ENCODE results near the gene MLN.
"Not testable (repeated sequence)": the region's sequence is repeated elsewhere in the genome, so short reads cannot be mapped to it uniquely, and the experiment has no call there.

The MLN gene

DNA sequence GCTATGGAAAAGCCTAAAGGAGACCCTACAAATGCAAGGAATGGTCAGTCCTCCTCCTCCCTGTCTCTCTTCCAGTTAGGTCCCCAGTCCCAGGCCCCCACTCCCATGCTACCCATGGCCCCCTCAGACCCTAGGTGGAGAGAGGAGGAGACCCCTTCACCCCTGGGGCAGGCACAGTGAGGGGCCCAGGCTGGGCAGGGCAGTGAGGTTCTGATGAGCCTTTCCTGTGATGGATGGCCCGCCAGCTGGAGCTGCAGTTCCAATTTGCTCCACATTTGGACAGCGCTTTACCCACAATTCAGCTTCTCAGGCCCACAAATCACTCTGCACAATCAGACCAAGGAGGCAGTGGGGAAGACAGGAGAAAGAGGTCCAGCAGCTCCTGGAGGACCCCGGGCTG lies 37.3 kb upstream of the MLN start:
- peaks cover 1% of the 10 kb centered on the region for H3K9me3 Mint-ChIP-seq
- no peak for DNase-seq (ENCODE audit: low spot score in 2 of 2)
- no peak overlapping the region for H3K4me3 Mint-ChIP-seq
- no peak for ATAC-seq (ENCODE audit: low read depth)
- H3K27me3 Mint-ChIP-seq = peaks cover 12% of the 10 kb centered on the region
- no peaks in the 10 kb centered on the region for H3K36me3 Mint-ChIP-seq
- H3K27ac Mint-ChIP-seq = no peak overlapping the region
- peaks cover 4% of the 10 kb centered on the region for H3K4me1 Mint-ChIP-seq

- H3K4me3 Mint-ChIP-seq = no peak overlapping the region
- peaks cover 4% of the 10 kb centered on the region for H3K4me1 Mint-ChIP-seq
- H3K9me3 Mint-ChIP-seq = peaks cover 1% of the 10 kb centered on the region
- H3K27ac Mint-ChIP-seq = no peak overlapping the region
- peaks cover 10% of the 10 kb centered on the region for H3K27me3 Mint-ChIP-seq
- ATAC-seq (ENCODE audit: low read depth) = no peak
- no peak for DNase-seq (ENCODE audit: low spot score in 2 of 2)
- no peaks in the 10 kb centered on the region for H3K36me3 Mint-ChIP-seq
Measured at GRCh38 chr6:33840048-33840926, 36.5 kb upstream of the MLN start.

DNA sequence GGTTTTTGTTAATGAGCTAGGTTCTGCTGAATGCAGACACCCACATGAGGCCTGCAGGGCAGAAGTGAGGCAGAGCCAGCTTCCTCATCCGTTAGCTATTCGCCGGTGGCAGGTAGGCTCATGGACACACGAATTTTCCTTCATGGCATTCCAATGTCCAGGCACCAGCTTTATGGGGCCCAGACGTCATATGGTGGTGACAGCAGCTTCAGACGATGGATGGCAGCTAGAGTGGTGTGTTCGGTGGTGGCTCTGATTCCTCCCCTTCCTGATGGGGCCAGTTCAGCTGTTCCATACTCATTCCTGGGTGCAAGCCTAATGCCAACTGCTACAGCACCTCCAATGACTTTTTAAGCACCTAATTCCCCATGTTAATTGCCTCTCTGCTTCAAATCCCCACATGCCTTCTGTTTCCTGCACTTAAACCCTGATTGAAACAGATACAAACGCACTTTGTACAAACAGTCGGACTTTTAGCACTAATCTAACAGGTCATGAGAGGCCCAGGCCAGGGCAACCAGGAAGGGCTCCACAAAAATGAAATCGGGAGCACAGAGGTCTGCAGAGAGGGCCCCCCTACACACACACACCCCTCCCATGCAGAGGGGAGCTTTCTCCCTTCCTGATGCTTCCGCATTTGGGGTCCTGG lies 35.7 kb upstream of the MLN start:
- H3K4me3 Mint-ChIP-seq = no peak overlapping the region
- H3K4me1 Mint-ChIP-seq = peaks cover 4% of the 10 kb centered on the region
- H3K9me3 Mint-ChIP-seq = peaks cover 1% of the 10 kb centered on the region
- H3K27me3 Mint-ChIP-seq = peaks cover 14% of the 10 kb centered on the region
- ATAC-seq (ENCODE audit: low read depth) = no peak
- no peaks in the 10 kb centered on the region for H3K36me3 Mint-ChIP-seq
- H3K27ac Mint-ChIP-seq = no peak overlapping the region
- no peak for DNase-seq (ENCODE audit: low spot score in 2 of 2)

DNA sequence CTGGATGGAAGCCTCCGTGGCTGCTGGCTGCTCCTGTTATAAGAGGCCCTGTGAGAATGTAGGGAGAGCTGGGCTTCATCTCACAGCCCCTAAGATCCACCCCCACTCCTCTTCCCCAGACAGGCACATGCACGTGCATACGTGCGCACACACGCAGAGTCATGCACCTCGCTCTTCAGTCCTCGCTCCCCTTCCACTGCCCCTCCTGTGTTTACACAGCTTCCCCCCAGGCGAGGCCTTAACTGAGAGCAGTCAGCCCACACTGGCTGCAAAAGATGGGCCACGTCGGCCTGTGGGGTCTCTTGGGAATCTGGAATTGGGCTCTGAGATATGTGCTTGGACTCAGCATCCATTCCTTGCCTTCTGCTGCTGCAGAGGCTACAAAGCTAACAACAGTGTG lies 35.2 kb upstream of the MLN start:
- DNase-seq (ENCODE audit: low spot score in 2 of 2) (no peak), ATAC-seq (ENCODE audit: low read depth) (no peak)
- H3K4me1 Mint-ChIP-seq = peaks cover 4% of the 10 kb centered on the region
- H3K9me3 Mint-ChIP-seq = peaks cover 1% of the 10 kb centered on the region
- no peak overlapping the region for H3K4me3 Mint-ChIP-seq
- no peak overlapping the region for H3K27ac Mint-ChIP-seq
- peaks cover 14% of the 10 kb centered on the region for H3K27me3 Mint-ChIP-seq
- no peaks in the 10 kb centered on the region for H3K36me3 Mint-ChIP-seq

DNA sequence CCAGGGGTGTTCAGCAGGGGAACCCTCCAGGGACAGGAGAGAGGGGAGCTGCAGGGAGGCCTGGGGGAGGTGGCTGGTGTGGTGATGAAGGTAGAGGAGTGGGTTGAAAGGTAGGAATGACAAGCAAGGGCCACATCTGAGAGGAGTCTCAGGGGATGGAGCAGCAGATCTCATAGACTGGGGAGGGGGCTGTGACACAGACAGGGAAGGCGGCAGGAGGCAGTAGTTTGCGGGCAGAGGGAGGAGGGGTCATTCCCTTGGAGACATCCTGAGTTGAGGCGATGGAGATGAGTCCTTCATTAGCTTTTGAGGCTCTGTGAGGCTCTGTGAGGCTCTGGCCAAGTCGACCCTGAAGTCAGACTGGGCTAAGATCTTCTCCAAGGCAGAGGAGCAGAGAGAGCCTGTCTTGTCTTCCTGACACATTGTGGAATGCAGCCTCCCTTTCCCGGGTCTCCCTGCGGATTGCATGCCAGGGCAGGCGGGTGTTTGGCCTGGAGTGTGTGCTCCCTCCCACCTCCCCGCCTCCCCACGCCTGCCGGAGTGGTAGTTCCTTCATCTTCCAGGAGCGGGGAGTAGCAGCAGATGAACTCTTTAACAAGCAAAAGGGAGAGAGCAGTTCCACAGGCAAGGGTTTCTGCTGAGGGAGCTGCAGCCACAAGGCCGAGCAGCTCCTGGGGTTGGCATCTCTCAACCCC lies 34.3 kb upstream of the MLN start:
- no peak overlapping the region for H3K4me3 Mint-ChIP-seq
- DNase-seq (ENCODE audit: low spot score in 2 of 2) (no peak), ATAC-seq (ENCODE audit: low read depth) (no peak)
- H3K27ac Mint-ChIP-seq = no peak overlapping the region
- H3K36me3 Mint-ChIP-seq = no peaks in the 10 kb centered on the region
- peaks cover 4% of the 10 kb centered on the region for H3K4me1 Mint-ChIP-seq
- peaks cover 21% of the 10 kb centered on the region for H3K27me3 Mint-ChIP-seq
- peaks cover 1% of the 10 kb centered on the region for H3K9me3 Mint-ChIP-seq

GRCh38 chr6:33836806-33837469 lies 33.1 kb upstream of the MLN start:
- Mint-ChIP-seq H3K27ac (no peak overlapping the region), H3K4me1 (peaks cover 4% of the 10 kb centered on the region), H3K4me3 (no peak overlapping the region), H3K36me3 (no peaks in the 10 kb centered on the region), H3K27me3 (peaks cover 21% of the 10 kb centered on the region), H3K9me3 (peaks cover 1% of the 10 kb centered on the region)
- DNase-seq (ENCODE audit: low spot score in 2 of 2) (no peak), ATAC-seq (ENCODE audit: low read depth) (no peak)

- Mint-ChIP-seq H3K27me3 (peaks cover 31% of the 10 kb centered on the region), H3K4me3 (no peak overlapping the region), H3K27ac (no peak overlapping the region), H3K9me3 (peaks cover 1% of the 10 kb centered on the region), H3K36me3 (no peaks in the 10 kb centered on the region), H3K4me1 (no peaks in the 10 kb centered on the region)
- ATAC-seq (ENCODE audit: low read depth) = no peak
- no peak for DNase-seq (ENCODE audit: low spot score in 2 of 2)
Measured at GRCh38 chr6:33834401-33835392, 30.9 kb upstream of the MLN start.

DNA sequence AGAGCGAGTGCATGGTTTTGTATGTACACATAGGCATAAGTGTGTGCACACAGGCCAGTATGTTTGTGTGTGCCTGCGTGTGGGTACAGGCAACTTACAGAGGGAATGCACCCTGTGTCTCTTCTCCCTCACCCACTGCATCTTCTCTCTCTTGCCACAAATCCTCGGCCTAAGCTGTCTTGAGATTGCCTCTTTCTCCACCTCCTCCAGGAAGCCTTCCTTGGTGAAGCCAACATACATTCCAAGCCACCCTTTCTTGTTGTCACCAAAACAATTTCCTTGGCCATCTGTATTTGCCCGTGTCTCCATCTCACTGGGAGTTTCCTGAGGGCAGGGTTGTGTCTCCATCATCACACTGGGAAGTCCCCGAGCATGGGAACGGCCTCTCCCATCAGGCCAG lies 29.8 kb upstream of the MLN start:
- Mint-ChIP-seq H3K4me1 (no peaks in the 10 kb centered on the region), H3K36me3 (no peaks in the 10 kb centered on the region), H3K27me3 (peaks cover 35% of the 10 kb centered on the region), H3K9me3 (peaks cover 1% of the 10 kb centered on the region), H3K4me3 (no peak overlapping the region), H3K27ac (no peak overlapping the region)
- ATAC-seq (ENCODE audit: low read depth) (no peak), DNase-seq (ENCODE audit: low spot score in 2 of 2) (no peak)

DNA sequence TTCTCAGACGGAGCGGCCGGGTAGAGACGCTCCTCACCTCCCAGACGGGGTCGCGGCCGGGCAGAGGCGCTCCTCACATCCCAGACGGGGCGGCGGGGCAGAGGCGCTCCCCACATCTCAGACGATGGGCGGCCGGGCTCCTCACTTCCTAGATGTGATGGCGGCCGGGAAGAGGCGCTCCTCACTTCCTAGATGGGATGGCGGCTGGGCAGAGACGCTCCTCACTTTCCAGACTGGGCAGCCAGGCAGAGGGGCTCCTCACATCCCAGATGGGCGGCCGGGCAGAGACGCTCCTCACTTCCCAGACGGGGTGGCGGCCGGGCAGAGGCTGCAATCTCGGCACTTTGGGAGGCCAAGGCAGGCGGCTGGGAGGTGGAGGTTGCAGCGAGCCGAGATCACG lies 29.0 kb upstream of the MLN start:
- not testable (repeated sequence) for H3K9me3 Mint-ChIP-seq; H3K4me1 Mint-ChIP-seq; DNase-seq (ENCODE audit: low spot score in 2 of 2); H3K27ac Mint-ChIP-seq; H3K4me3 Mint-ChIP-seq; ATAC-seq (ENCODE audit: low read depth); H3K36me3 Mint-ChIP-seq
- H3K27me3 Mint-ChIP-seq = peaks cover 38% of the 10 kb centered on the region

- peaks cover 34% of the 10 kb centered on the region for H3K27me3 Mint-ChIP-seq
Measured at GRCh38 chr6:33831725-33832124, 27.9 kb upstream of the MLN start.

GRCh38 chr6:33830635-33831240 lies 26.9 kb upstream of the MLN start:
- no peak for ATAC-seq (ENCODE audit: low read depth)
- Mint-ChIP-seq H3K27ac (no peak overlapping the region), H3K27me3 (peaks cover 35% of the 10 kb centered on the region), H3K9me3 (no peaks in the 10 kb centered on the region), H3K4me1 (no peaks in the 10 kb centered on the region), H3K36me3 (no peaks in the 10 kb centered on the region), H3K4me3 (no peak overlapping the region)
- DNase-seq (ENCODE audit: low spot score in 2 of 2) = no peak

More at GRCh38 chr6:33831725-33832124, 27.9 kb upstream of the MLN start:
- H3K36me3 Mint-ChIP-seq; H3K27ac Mint-ChIP-seq; H3K4me1 Mint-ChIP-seq; DNase-seq (ENCODE audit: low spot score in 2 of 2); H3K4me3 Mint-ChIP-seq; H3K9me3 Mint-ChIP-seq; ATAC-seq (ENCODE audit: low read depth): not testable (repeated sequence)

DNA sequence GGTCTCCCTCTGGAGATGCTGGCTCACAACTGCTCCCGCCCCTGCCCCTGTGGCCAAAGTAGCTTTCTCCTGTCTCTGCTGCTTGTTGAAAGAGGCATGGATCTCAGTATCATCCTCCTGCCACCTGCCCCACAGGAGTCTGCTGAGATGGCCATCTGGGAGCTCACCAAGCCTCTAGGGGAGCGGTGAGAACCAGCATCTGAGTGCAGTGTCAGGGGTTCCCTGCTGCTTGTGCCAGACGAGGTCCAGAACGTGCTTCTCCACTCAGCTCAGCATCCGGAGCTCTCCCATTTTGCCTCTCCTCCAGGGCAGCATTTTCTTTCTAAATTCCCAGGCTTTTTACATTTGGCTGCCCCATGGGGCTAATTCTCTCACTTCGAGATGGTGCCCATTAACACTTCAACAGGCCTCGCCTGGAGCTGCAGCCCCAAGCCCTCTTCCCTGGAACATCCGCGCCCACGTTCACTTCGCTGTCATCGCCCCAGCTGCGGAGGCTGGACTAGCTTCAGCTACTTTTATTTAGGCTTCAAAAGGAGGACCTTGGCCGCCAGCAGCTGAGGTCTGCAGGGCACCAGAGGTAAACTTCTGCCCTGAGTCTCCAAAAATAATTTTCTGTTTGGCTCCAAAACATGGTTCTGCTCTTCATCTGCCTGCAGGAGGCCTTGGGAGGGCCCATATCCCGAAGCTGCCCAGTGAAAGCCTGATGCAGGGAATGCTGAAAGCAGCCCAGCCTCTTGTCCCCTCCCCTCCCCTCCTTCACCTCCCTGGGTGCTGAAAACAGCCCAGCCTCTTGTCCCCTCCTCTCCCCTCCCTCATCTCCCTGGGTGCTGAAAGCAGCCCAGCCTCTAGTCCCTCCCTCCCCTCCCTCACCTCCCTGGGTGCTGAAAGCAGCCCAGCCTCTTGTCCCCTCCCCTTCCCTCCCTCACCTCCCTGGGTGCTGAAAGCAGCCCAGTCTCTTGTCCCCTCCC lies 25.2 kb upstream of the MLN start:
- Mint-ChIP-seq H3K4me3 (no peak overlapping the region), H3K27me3 (peaks cover 32% of the 10 kb centered on the region), H3K27ac (no peak overlapping the region), H3K4me1 (no peaks in the 10 kb centered on the region), H3K36me3 (no peaks in the 10 kb centered on the region), H3K9me3 (no peaks in the 10 kb centered on the region)
- no peak for ATAC-seq (ENCODE audit: low read depth)
- no peak for DNase-seq (ENCODE audit: low spot score in 2 of 2)
